Trophoblast cell (in vitro differentiated cells and primary cell): ENCODE measurements around the gene CYTL1.

Source experiments
- DNase-seq, 2 donors: peaks; one replicate each; pipeline ENCODE4 v3.0.0-alpha.2; 2016
- H2AFZ ChIP-seq: 2 replicates; pipeline ENCODE4 v1.6.1; 2013; ENCODE audit warnings: low read length, moderate library complexity, mild to moderate bottlenecking; ENCODE audit not compliant: insufficient read depth, poor library complexity
- H2AK5ac ChIP-seq: 2 replicates; pipeline ENCODE4 v1.6.1; 2013; ENCODE audit warnings: mild to moderate bottlenecking, low read length
- H2BK120ac ChIP-seq: 2 replicates; pipeline ENCODE4 v1.6.1; 2013; ENCODE audit warnings: low read length, mild to moderate bottlenecking, moderate library complexity; ENCODE audit not compliant: insufficient read depth, poor library complexity
- H2BK12ac ChIP-seq: 2 replicates; pipeline ENCODE4 v1.6.1; 2013; ENCODE audit warnings: mild to moderate bottlenecking, low read length, moderate library complexity
- H2BK5ac ChIP-seq: 2 replicates; pipeline ENCODE4 v1.6.1; 2013; ENCODE audit warnings: low read length, low read depth, moderate library complexity, mild to moderate bottlenecking; ENCODE audit not compliant: poor library complexity
- H3K14ac ChIP-seq: 2 replicates; pipeline ENCODE4 v1.6.1; 2013; ENCODE audit warnings: mild to moderate bottlenecking, low read length
- H3K18ac ChIP-seq: 2 replicates; pipeline ENCODE4 v1.6.1; 2013; ENCODE audit warnings: mild to moderate bottlenecking, low read length
- H3K23ac ChIP-seq: 2 replicates; pipeline ENCODE4 v1.6.1; 2013; ENCODE audit warnings: low read length
- H3K27ac ChIP-seq: 2 replicates; pipeline ENCODE4 v1.5.1; 2013; ENCODE audit warnings: low read depth, mild to moderate bottlenecking, inconsistent platforms, low read length, moderate library complexity
- H3K27me3 ChIP-seq: 2 replicates; pipeline ENCODE4 v1.6.1; 2013; ENCODE audit warnings: inconsistent platforms, mild to moderate bottlenecking, low read length, moderate library complexity; ENCODE audit not compliant: insufficient read depth
- H3K36me3 ChIP-seq, 2 experiments: 1 replicate in 1 of 2; 2 replicates in 1 of 2; pipeline ENCODE4 v1.6.1; 2013; ENCODE audit warnings: low read length in 2 of 2, mild to moderate bottlenecking in 2 of 2, moderate library complexity in 1 of 2; ENCODE audit not compliant: insufficient read depth in 2 of 2, control insufficient read depth in 1 of 2
- H3K4ac ChIP-seq: 2 replicates; pipeline ENCODE4 v1.6.1; 2013; ENCODE audit warnings: low read depth, mild to moderate bottlenecking, low read length, moderate library complexity
- H3K4me1 ChIP-seq, 2 experiments: 1 replicate in 1 of 2; 2 replicates in 1 of 2; pipeline ENCODE4 v1.6.1; 2013; ENCODE audit warnings: low read length in 2 of 2, mild to moderate bottlenecking in 2 of 2, moderate library complexity in 1 of 2; ENCODE audit not compliant: insufficient read depth in 2 of 2, control insufficient read depth in 1 of 2
- H3K4me2 ChIP-seq: 2 replicates; pipeline ENCODE4 v1.6.1; 2013; ENCODE audit warnings: inconsistent platforms, mild to moderate bottlenecking, low read length, moderate library complexity
- H3K4me3 ChIP-seq: 2 replicates; pipeline ENCODE4 v1.5.1; 2013; ENCODE audit warnings: mild to moderate bottlenecking, low read depth, low read length, inconsistent platforms
- H3K79me1 ChIP-seq: one replicate; pipeline ENCODE4 v1.6.1; 2013; ENCODE audit warnings: low read length
- H3K79me2 ChIP-seq: 2 replicates; pipeline ENCODE4 v1.6.1; 2013; ENCODE audit warnings: low read length, mild to moderate bottlenecking; ENCODE audit not compliant: control insufficient read depth, insufficient read depth, poor library complexity
- H3K9ac ChIP-seq: 2 replicates; pipeline ENCODE4 v1.6.1; 2013; ENCODE audit warnings: mild to moderate bottlenecking, low read length
- H3K9me3 ChIP-seq: 2 replicates; pipeline ENCODE4 v1.6.1; 2013; ENCODE audit warnings: low read depth, mild to moderate bottlenecking, control low read depth, inconsistent platforms, low read length; ENCODE audit not compliant: insufficient read depth
- H4K12ac ChIP-seq: 2 replicates; pipeline ENCODE4 v1.6.1; 2013; ENCODE audit warnings: low read depth, mild to moderate bottlenecking, low read length, moderate library complexity
- H4K8ac ChIP-seq: 2 replicates; pipeline ENCODE4 v1.6.1; 2013; ENCODE audit warnings: low read depth, mild to moderate bottlenecking, low read length, moderate library complexity
- H4K91ac ChIP-seq: one replicate; pipeline ENCODE4 v1.6.1; 2013; ENCODE audit warnings: low read depth, mild to moderate bottlenecking, low read length, moderate library complexity
- WGBS: extraction: QIAGEN DNeasy Blood & Tissue Kit; methylation state at CpG from one replicate; pipeline ENCODE4 v1.1.7; 2013; ENCODE audit warnings: missing lambda C conversion rate; ENCODE audit not compliant: insufficient read length, insufficient coverage; ENCODE audit errors: extremely low coverage; 5-methylcytosine and 5-hydroxymethylcytosine counted together

The CYTL1 gene

GRCh38 chr4:5044341-5044740 lies 25.1 kb upstream of the CYTL1 start:
- no peak overlapping the region for H2BK120ac ChIP-seq
- H3K9ac ChIP-seq, result no peak overlapping the region
- no peaks in the 10 kb centered on the region for H3K27me3 ChIP-seq
- no peak overlapping the region for H3K4ac ChIP-seq
- no peaks in the 10 kb centered on the region for H3K79me2 ChIP-seq
- DNase-seq, result no peak
- no peak overlapping the region for H2AFZ ChIP-seq
- no peak overlapping the region for H3K14ac ChIP-seq
- no peak overlapping the region for H4K8ac ChIP-seq
- H4K91ac ChIP-seq, result no peak overlapping the region
- H2BK5ac ChIP-seq, result no peak overlapping the region
- no peak overlapping the region for H3K18ac ChIP-seq
- no peak overlapping the region for H3K4me3 ChIP-seq
- no peak overlapping the region for H3K27ac ChIP-seq
- H3K4me1 ChIP-seq, result no peaks in the 10 kb centered on the region
- H3K9me3 ChIP-seq, result no peaks in the 10 kb centered on the region
- H3K79me1 ChIP-seq, result no peaks in the 10 kb centered on the region
- no peak overlapping the region for H3K23ac ChIP-seq
- H3K4me2 ChIP-seq, result no peak overlapping the region
- H2AK5ac ChIP-seq, result no peak overlapping the region
- no peaks in the 10 kb centered on the region for H3K36me3 ChIP-seq
- WGBS, result no CpG with 5 or more reads among the region's 3 CpGs
- no peak overlapping the region for H4K12ac ChIP-seq
- no peak overlapping the region for H2BK12ac ChIP-seq

GRCh38 chr4:5043579-5043978 lies 24.3 kb upstream of the CYTL1 start:
- Histone ChIP-seq H3K79me1 (no peaks in the 10 kb centered on the region), H3K27me3 (no peaks in the 10 kb centered on the region), H3K9ac (no peak overlapping the region), H2BK5ac (no peak overlapping the region), H2AFZ (no peak overlapping the region), H4K12ac (no peak overlapping the region), H3K14ac (no peak overlapping the region), H2BK12ac (no peak overlapping the region), H4K91ac (no peak overlapping the region), H3K4me1 (no peaks in the 10 kb centered on the region), H3K36me3 (no peaks in the 10 kb centered on the region), H3K79me2 (no peaks in the 10 kb centered on the region), H3K9me3 (no peaks in the 10 kb centered on the region), H2BK120ac (no peak overlapping the region), H3K27ac (no peak overlapping the region), H4K8ac (no peak overlapping the region), H3K23ac (no peak overlapping the region), H3K4ac (no peak overlapping the region), H3K4me2 (no peak overlapping the region), H3K18ac (no peak overlapping the region), H3K4me3 (no peak overlapping the region), H2AK5ac (no peak overlapping the region)
- DNase-seq, result no peak
- WGBS, result no CpG with 5 or more reads among the region's 6 CpGs

GRCh38 chr4:5041699-5042098 lies 22.4 kb upstream of the CYTL1 start:
- Histone ChIP-seq H3K9me3 (no peaks in the 10 kb centered on the region), H3K27ac (no peak overlapping the region), H2AK5ac (no peak overlapping the region), H3K4me3 (no peak overlapping the region), H3K14ac (no peak overlapping the region), H3K23ac (no peak overlapping the region), H3K79me2 (no peaks in the 10 kb centered on the region), H4K12ac (no peak overlapping the region), H2BK12ac (no peak overlapping the region), H3K4me1 (peaks cover 3% of the 10 kb centered on the region in 2 experiments), H3K36me3 (no peaks in the 10 kb centered on the region), H2BK5ac (no peak overlapping the region), H3K4ac (no peak overlapping the region), H3K18ac (no peak overlapping the region), H3K4me2 (no peak overlapping the region), H2AFZ (no peak overlapping the region), H3K9ac (no peak overlapping the region), H3K27me3 (no peaks in the 10 kb centered on the region), H3K79me1 (no peaks in the 10 kb centered on the region), H4K8ac (no peak overlapping the region), H2BK120ac (no peak overlapping the region), H4K91ac (no peak overlapping the region)
- no peak for DNase-seq
- WGBS, result no CpG with 5 or more reads among the region's 7 CpGs

GRCh38 chr4:5040856-5041620 lies 21.8 kb upstream of the CYTL1 start:
- Histone ChIP-seq H3K23ac (no peak overlapping the region), H3K27ac (no peak overlapping the region), H2BK120ac (no peak overlapping the region), H2BK12ac (no peak overlapping the region), H4K12ac (no peak overlapping the region), H3K4me1 (peaks cover 3% of the 10 kb centered on the region in 2 experiments), H3K4me3 (no peak overlapping the region), H3K27me3 (no peaks in the 10 kb centered on the region), H3K9me3 (no peaks in the 10 kb centered on the region), H3K79me1 (no peaks in the 10 kb centered on the region), H2AFZ (no peak overlapping the region), H3K36me3 (no peaks in the 10 kb centered on the region), H3K79me2 (no peaks in the 10 kb centered on the region), H4K8ac (no peak overlapping the region), H2AK5ac (no peak overlapping the region), H3K9ac (no peak overlapping the region), H3K4ac (no peak overlapping the region), H4K91ac (no peak overlapping the region), H3K18ac (no peak overlapping the region), H3K4me2 (no peak overlapping the region), H2BK5ac (no peak overlapping the region), H3K14ac (no peak overlapping the region)
- no CpG with 5 or more reads among the region's 9 CpGs for WGBS
- no peak for DNase-seq
